Measurements from ENCODE around the gene SQSTM1.

GRCh38 chr5:179778591-179778990, 42.1 kb upstream of the SQSTM1 start:
- TF ChIP-seq, protein P1, sequence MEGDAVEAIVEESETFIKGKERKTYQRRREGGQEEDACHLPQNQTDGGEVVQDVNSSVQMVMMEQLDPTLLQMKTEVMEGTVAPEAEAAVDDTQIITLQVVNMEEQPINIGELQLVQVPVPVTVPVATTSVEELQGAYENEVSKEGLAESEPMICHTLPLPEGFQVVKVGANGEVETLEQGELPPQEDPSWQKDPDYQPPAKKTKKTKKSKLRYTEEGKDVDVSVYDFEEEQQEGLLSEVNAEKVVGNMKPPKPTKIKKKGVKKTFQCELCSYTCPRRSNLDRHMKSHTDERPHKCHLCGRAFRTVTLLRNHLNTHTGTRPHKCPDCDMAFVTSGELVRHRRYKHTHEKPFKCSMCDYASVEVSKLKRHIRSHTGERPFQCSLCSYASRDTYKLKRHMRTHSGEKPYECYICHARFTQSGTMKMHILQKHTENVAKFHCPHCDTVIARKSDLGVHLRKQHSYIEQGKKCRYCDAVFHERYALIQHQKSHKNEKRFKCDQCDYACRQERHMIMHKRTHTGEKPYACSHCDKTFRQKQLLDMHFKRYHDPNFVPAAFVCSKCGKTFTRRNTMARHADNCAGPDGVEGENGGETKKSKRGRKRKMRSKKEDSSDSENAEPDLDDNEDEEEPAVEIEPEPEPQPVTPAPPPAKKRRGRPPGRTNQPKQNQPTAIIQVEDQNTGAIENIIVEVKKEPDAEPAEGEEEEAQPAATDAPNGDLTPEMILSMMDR (IDR thresholded peaks at IDR 0.05) = no peak
- TF ChIP-seq POLR2A (IDR thresholded peaks at IDR 0.05) = no peak
